ENCODE data around the gene ZDHHC24.

DNA sequence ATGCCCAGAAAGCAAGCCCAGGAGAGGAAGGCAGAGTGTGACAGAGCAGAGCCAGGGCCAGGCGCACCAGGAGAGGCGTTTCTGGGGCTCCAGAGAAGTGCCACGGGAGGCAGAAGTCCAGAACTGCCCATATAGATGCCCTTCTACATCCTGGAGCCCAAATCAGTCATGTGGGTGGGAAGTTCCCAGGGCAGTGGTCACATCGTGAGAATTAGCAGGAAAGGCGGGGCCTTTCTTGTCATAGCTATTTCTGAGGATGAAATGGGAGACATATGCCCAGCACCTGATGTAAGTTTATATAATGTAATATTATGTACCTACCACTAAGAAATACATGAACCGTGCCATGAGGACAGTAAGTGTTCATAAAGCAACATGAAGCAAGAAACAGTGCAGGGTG lies 13.1 kb downstream of the ZDHHC24 start:
- TF ChIP-seq, protein P1, sequence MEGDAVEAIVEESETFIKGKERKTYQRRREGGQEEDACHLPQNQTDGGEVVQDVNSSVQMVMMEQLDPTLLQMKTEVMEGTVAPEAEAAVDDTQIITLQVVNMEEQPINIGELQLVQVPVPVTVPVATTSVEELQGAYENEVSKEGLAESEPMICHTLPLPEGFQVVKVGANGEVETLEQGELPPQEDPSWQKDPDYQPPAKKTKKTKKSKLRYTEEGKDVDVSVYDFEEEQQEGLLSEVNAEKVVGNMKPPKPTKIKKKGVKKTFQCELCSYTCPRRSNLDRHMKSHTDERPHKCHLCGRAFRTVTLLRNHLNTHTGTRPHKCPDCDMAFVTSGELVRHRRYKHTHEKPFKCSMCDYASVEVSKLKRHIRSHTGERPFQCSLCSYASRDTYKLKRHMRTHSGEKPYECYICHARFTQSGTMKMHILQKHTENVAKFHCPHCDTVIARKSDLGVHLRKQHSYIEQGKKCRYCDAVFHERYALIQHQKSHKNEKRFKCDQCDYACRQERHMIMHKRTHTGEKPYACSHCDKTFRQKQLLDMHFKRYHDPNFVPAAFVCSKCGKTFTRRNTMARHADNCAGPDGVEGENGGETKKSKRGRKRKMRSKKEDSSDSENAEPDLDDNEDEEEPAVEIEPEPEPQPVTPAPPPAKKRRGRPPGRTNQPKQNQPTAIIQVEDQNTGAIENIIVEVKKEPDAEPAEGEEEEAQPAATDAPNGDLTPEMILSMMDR (IDR thresholded peaks at IDR 0.05; ENCODE audit: insufficient read depth, low read depth, low read length), result no peak
- no peak for TF ChIP-seq EZH2 (IDR thresholded peaks at IDR 0.05; ENCODE audit: insufficient read depth, low read length)
